Effector memory CD8-positive, alpha-beta T cell (primary cell): Measurements from ENCODE around the gene TTC9C.

Experiments
- ATAC-seq: fragments of 150-1000 bp; cut with Tn5 transposase; replicated peaks from 2 replicates; pipeline ENCODE4 v1.10.0; 2021; ENCODE audit warnings: mild to moderate bottlenecking, moderate library complexity
- DNase-seq, 3 experiments: peaks; one replicate each; pipeline ENCODE4 v3.0.0; 2021
- H3K27ac Mint-ChIP-seq, 2 donors: one replicate each; pipeline ENCODE4 v1.8.0; 2022; ENCODE audit warnings: mild to moderate bottlenecking in 2 of 2, mixed read lengths in 2 of 2, moderate library complexity in 2 of 2
- H3K27me3 Mint-ChIP-seq, 2 donors: one replicate each; pipeline ENCODE4 v1.8.0; 2022; ENCODE audit warnings: mixed read lengths in 2 of 2
- H3K36me3 Mint-ChIP-seq: one replicate; pipeline ENCODE4 v1.8.0; 2022; ENCODE audit warnings: mild to moderate bottlenecking, moderate library complexity, mixed read lengths; ENCODE audit not compliant: insufficient read depth
- H3K4me1 Mint-ChIP-seq, 2 donors: one replicate each; pipeline ENCODE4 v1.8.0; 2022; ENCODE audit warnings: low read depth in 2 of 2, mixed read lengths in 2 of 2
- H3K4me3 Mint-ChIP-seq, 2 donors: one replicate each; pipeline ENCODE4 v1.8.0; 2022; ENCODE audit warnings: mild to moderate bottlenecking in 2 of 2, mixed read lengths in 2 of 2, moderate library complexity in 2 of 2
- H3K9me3 Mint-ChIP-seq, 2 donors: one replicate each; pipeline ENCODE4 v1.8.0; 2022; ENCODE audit warnings: mixed read lengths in 2 of 2

TTC9C gene

GRCh38 chr11:62775646-62776045 lies 47.4 kb downstream of the TTC9C start:
- Mint-ChIP-seq H3K4me1 (peaks cover 21 to 30% of the 10 kb centered on the region in 2 donors), H3K4me3 (no peak overlapping the region), H3K27me3 (no peaks in the 10 kb centered on the region), H3K27ac (peak overlapping the region in 1 of 2 donors; percentile 35), H3K9me3 (no peaks in the 10 kb centered on the region), H3K36me3 (peaks cover 32% of the 10 kb centered on the region)
- no peak for ATAC-seq
- DNase-seq, result no peak

- H3K27me3 Mint-ChIP-seq, result no peaks in the 10 kb centered on the region
- no peak for DNase-seq
- peaks cover 5 to 18% of the 10 kb centered on the region in 2 donors for H3K4me1 Mint-ChIP-seq
- H3K36me3 Mint-ChIP-seq, result peaks cover 23% of the 10 kb centered on the region
- peak overlapping the region in 1 of 2 donors; percentile 19 for H3K27ac Mint-ChIP-seq
- peak overlapping the region in 1 of 2 donors; percentile 1 for H3K4me3 Mint-ChIP-seq
- no peaks in the 10 kb centered on the region for H3K9me3 Mint-ChIP-seq
- peak; percentile 88 for ATAC-seq
These were observed 49.1 kb downstream of the TTC9C start for GRCh38 chr11:62777389-62777788.

DNA sequence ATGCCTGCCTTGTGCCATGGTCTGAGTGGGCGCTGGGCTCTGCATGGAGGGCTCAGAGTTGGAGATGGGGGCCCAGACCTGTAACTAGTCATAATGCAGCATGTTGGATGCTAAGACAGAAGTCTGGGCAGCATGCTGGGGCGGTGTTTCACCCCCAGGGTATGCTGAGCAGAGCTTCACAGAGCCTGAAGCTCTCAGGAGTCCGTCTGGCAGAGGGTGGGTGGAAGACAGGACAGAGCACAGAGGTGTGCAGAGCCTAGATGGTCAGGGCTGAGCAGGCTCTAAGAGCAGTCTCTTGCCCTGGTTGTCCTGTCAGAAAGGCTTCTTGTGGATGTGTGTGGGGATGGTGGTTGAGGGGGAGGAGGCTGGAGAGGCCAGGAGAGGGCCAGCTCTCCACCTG lies 50.2 kb downstream of the TTC9C start:
- DNase-seq, result no peak
- H3K9me3 Mint-ChIP-seq, result no peaks in the 10 kb centered on the region

GRCh38 chr11:62782753-62783152 lies 54.5 kb downstream of the TTC9C start:
- H3K4me1 Mint-ChIP-seq, result peaks cover 10 to 12% of the 10 kb centered on the region in 2 donors
- no peak overlapping the region for H3K4me3 Mint-ChIP-seq
- no peaks in the 10 kb centered on the region for H3K9me3 Mint-ChIP-seq
- H3K36me3 Mint-ChIP-seq, result peaks cover 21% of the 10 kb centered on the region
- H3K27me3 Mint-ChIP-seq, result no peaks in the 10 kb centered on the region
- ATAC-seq (no peak), DNase-seq (no peak)
- H3K27ac Mint-ChIP-seq, result peak overlapping the region in 1 of 2 donors; percentile 23

More for the DNA sequence above, 50.2 kb downstream of the TTC9C start:
- peaks cover 4 to 18% of the 10 kb centered on the region in 2 donors for H3K4me1 Mint-ChIP-seq
- H3K27me3 Mint-ChIP-seq, result no peaks in the 10 kb centered on the region
- H3K27ac Mint-ChIP-seq, result peak overlapping the region in 1 of 2 donors; percentile 19
- peak overlapping the region in 1 of 2 donors; percentile 1 for H3K4me3 Mint-ChIP-seq
- no peak for ATAC-seq
- peaks cover 23% of the 10 kb centered on the region for H3K36me3 Mint-ChIP-seq

DNA sequence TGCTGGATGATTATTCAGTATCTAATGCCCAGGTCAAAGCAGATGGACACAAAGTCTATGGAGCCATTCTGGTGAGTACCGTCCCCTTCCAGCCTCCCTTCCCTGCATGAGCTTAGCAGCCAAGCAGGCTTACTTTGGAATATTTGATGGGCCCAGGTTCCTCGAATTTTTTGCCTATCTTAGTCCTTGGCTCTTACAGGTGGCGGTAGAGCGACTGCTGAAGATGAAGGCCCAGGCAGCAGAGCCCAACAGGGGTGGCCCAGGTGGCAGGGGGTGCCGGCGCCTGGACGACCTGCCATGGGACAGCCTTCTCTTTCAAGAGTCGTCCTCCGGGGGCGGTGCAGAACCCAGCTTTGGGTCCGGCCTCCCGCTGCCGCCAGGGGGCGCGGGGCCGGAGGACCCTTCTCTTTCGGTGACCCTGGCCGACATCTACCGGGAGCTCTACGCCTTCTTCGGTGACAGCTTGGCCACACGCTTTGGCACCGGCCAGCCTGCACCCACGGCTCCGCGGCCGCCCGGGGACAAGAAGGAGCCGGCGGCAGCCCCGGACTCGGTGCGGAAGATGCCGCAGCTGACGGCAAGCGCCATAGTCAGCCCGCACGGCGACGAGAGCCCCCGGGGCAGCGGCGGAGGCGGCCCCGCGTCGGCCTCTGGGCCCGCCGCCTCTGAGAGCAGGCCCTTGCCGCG lies 58.2 kb downstream of the TTC9C start:
- H3K27me3 Mint-ChIP-seq, result no peaks in the 10 kb centered on the region
- peak; percentile 79 to 83 (median 83) for DNase-seq
- peak overlapping the region; percentile 95 for H3K4me3 Mint-ChIP-seq
- H3K36me3 Mint-ChIP-seq, result peaks cover 38% of the 10 kb centered on the region
- H3K27ac Mint-ChIP-seq, result peak overlapping the region; percentile 91 to 93
- ATAC-seq, result peak; percentile 68
- no peaks in the 10 kb centered on the region for H3K9me3 Mint-ChIP-seq
- H3K4me1 Mint-ChIP-seq, result peaks cover 25 to 36% of the 10 kb centered on the region in 2 donors

DNA sequence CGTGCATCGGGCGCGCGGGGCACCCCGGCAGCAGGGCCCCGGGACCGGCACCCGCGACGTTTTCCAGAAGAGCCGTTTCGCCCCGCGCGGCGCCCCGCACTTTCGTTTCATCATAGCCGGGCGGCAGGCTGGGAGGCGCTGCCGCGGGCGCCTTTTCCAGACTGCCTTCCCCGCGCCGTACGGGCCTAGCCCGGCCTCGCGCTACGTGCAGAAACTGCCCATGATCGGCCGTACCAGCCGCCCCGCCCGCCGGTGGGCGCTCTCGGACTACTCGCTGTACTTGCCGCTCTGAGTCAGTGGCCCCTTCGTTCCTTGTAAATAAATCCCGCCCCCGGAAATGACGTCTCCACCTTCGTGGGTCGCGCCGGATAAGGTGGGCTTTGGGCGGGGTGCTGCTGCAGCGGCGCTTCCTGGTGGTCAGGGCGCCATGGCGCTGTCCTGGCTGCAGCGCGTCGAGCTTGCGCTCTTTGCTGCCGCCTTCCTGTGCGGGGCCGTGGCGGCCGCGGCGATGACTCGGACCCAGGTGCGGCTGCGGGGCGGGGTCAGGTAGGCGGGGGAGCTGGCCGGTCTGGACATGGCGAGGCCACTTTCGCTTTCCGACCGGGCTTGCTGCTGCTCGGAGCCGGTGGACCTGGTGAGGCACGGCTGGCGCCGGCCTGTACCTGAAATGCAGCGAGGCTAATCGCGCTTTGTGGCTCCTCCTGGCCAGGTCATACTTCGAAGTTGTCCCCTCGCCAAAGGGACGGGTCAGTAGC lies 58.9 kb downstream of the TTC9C start, which contains the start of gene TMEM179B:
TSS of gene TMEM179B (plus strand) at position 398 of the 755 bp plus-strand sequence. CDS start at position 428, 30 bp downstream.
- Mint-ChIP-seq H3K9me3 (no peaks in the 10 kb centered on the region), H3K27ac (peak within 1 kb of the TSS; percentile 91 to 93), H3K4me3 (peak within 1 kb of the TSS; percentile 95), H3K4me1 (peaks cover 28 to 39% of the 10 kb centered on the region in 2 donors), H3K36me3 (peaks cover 45% of the 10 kb centered on the region), H3K27me3 (no peaks in the 10 kb centered on the region)
- DNase-seq (peak; percentile 98 to 99 (median 98)), ATAC-seq (peak; percentile 77)
